LNCAP (cell line): Measurements from ENCODE around the gene DLK1.

ENCODE experiments used
- TF ChIP-seq, protein P1 (sequence below): fragments of 450-650 bp; IDR thresholded peaks from 2 replicates; pipeline ENCODE4 v1.5.1; 2017; ENCODE audit warnings: mild to moderate bottlenecking

The DLK1 gene

DNA sequence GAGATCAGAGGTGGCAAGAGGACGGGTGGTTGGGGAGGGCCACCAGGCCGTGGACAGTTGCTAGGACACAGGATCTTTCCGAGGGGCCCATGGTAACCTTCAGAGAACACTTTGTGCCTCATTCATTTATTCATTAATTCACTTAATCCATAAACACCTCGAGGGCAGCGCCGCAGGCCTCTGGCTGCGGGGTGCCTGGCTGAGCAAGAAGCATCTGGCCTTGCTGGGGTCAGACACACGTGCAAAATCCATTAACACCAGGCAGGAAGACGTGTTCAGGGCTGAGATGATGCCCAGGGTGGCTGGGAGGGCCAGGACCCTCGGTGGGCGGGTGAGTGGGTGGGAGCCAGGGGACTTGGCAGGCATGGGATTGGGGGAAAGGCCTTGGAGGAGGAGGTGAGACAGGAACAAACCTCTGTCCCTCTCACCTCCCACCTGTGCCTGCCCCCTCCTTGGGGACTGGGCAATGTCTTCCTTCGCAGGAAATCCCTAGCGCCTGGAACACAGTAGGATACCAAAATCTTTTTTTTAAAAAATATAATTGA is 6.6 kb upstream of the DLK1 start:
- TF ChIP-seq, protein P1, sequence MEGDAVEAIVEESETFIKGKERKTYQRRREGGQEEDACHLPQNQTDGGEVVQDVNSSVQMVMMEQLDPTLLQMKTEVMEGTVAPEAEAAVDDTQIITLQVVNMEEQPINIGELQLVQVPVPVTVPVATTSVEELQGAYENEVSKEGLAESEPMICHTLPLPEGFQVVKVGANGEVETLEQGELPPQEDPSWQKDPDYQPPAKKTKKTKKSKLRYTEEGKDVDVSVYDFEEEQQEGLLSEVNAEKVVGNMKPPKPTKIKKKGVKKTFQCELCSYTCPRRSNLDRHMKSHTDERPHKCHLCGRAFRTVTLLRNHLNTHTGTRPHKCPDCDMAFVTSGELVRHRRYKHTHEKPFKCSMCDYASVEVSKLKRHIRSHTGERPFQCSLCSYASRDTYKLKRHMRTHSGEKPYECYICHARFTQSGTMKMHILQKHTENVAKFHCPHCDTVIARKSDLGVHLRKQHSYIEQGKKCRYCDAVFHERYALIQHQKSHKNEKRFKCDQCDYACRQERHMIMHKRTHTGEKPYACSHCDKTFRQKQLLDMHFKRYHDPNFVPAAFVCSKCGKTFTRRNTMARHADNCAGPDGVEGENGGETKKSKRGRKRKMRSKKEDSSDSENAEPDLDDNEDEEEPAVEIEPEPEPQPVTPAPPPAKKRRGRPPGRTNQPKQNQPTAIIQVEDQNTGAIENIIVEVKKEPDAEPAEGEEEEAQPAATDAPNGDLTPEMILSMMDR: no peak

DNA sequence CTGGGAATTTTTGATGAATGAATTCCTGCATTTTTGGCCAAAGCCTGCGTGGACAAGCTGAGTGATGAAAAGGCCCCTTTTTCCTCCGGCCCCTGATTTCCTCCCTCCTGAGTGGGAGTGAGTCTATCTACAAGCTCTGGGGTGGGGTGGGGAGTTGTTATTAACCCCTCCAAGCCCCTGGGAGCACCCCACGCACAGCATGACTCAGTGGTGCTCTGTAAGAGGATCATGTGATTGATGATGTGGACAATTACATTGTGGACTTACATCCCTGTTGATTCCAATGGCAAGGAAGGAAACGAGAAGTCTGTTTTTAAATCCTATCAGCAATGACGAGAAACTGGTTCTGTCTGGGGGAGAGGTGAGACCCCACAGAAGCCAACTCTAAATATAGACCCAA is 5.1 kb upstream of the DLK1 start:
- TF ChIP-seq, protein P1: no peak

DNA sequence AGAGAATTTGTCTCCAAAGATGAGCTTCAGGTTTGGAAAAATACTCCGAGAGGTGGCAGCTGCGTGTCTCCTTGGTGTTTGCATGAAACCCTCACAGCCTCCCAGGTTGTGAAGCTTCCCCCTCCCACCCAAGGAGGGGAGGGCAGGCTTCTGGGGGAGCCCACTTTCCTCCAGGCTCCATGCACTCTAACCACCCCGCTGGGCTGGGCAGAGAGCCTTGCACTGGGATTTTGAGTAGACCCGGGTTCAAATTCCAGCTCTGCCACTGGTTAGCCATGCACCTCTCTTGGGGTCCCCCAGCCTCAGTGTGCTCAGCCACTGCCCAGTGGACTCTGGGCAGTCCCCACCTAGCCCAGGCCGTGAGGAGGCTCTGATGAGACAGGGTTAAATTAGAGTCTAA is 4.3 kb upstream of the DLK1 start:
- TF ChIP-seq, protein P1: no peak

DNA sequence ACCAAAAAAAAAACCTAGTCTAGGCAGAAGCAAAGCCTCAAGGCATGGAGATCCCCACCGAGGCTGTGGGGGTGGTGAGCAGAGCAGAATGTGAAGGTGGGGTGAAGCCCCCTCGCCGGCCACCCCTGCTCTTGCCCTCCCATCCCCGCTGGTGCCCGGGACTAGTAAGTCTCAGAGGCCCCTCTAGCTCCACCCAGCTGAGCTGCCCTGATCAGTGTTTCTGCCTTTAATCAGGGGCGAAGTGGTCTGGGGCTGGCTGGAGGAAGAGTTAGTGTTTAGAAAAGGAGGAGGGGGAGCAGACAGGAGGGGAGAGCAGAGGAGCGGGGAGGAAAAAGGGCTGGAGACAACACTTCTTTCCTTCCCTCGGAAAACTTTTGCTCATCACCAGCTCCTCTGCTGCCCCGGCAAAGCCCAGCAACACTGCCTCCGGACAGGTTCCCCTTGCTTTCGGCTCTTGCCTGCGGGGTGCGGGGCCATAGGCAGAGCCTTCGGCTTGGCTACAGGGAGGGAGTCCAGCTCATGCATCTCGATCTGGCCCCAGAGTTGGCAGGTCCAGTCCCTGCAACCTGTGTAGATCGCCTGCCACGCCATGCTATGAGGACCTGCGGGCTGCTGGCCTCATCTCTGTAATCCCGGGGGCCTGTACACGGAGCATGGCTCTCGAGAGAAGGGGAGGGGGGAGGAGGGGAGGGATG is 3.4 kb upstream of the DLK1 start:
- TF ChIP-seq, protein P1: no peak

DNA sequence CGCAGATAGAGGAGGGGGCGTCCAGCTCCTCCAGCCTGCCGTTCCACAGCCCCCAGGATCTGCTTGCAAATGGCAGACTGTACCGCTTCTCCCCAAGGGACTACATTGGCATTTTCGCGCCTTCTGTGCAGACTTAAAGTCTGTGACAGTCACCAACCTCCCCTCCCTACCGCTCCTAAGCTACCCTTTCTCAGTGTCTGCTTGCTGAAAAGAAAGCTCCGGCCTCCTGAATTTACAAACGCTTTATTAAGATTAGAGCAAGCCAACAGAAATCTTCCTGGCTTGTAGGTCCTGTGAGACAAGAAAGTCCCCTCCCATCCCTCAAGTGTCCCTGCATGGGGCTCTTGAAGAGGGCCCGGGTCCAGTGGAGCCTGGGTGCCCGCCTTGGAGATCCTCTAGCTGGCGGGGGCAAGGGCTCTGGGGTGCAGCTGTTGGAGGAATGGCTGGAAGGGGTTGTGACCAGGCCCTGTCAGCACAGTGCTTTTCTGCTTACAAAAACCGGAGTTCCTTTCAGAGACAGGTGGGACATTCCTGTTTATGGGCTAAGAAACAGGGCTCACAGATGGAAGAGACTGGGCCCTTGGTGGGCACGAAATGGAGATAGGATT is 2.8 kb upstream of the DLK1 start:
- TF ChIP-seq, protein P1: no peak

DNA sequence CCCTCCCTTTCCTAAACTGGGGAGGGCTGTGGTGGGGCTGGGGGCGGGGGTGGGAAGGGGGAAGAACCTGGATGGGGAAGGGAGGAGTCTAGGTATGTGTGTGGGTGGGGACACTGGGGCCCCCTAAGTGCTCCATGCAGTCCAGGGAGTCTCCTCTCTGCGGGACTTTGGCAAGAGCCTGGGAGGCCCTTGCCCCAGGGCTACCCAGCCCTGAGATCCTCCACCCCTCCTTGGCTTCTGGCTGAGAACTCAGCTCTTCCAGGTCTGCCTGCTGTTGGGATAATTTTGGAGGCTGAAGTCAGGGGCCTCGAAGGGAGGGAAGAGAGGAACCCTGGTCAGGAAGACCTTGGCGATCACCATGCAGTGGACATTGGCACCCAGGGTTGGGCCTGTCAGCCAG is 2.2 kb upstream of the DLK1 start:
- TF ChIP-seq, protein P1: no peak

DNA sequence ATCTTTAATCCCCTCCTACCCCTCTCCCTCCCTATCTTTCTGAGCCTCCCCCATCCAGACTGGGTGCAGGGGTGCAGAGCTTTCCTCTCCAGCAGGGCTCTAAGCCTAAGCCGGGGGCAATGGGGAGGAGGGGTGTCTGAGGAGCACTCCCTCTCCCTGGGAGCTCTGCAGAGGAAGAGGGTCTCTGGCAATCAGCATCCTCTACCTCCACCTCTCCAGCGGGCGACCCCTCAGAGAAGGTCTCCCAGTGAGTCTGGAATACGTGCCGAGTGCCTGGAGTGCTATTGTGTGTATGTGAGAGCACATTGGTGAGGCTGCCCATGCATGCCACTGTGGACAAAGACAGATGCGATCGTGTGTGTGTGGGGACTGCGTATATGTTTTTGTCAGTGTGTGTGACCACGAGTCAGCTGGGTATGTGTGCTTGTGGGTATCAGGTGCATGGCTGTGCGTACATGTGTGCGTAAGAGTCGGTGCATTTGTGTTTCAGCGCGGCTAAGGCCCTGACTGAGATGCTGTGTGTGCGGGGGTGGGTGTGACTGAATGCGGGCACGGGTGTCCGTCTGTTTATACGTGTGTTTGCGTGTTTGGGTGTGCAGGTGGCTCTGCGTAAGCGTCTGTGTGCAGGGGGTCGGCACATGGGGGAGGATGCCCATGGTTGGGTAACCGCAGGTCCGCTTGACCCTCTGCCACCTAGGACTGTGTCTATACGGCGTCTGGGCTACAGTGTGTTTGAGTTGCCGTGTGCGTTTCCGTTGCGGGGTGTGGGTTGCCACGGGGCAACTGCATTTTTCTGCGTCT is 905 bp upstream of the DLK1 start:
- TF ChIP-seq, protein P1: no peak
